ENCODE data around the gene UTP4. TPM values are rescaled to one million over a fixed set of nuclear protein-coding genes. Genes with fewer than 3 reads are reported as not detected.

UTP4 gene
- total RNA-seq, 1 donor from 2014 or later: 13.3 TPM

DNA sequence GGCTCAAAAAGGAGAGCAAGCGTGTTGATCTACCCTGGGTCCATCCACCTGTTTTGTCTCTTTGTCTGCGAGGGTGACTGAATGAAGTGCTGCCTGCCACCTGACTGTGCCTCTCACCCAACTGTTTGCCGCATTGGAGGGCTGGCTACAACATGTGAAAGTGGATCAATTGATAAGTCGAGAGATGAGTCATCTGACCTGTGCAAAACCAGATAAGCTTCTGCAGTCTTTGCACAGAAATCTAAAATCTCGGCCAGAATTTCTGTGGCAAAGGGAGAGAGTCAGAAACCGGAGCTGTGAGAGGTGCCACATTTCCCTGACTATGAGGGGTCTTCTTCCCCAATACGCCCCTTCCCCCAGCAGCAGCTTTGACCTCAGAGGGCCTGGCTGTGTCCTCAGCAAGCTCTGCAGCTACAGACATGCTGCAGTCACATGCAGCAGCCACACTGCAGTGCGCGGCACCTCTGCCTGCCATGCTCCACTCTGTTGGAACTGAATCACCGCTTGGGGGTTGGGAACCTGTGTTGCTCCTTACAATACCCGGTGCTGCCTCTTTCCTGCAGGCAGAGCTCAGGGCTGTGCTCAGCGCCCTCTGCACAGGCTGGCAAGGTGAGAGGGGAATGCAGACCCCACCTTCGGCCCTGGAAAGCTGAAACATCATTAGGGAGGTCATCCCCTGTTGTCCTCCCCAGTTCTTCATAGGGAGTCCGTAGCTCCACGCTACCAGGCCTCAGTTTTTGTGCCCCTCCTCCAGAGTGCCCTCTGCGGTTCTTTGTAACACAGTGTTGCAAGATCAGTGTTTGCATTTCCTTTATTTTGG is 43.1 kb upstream of the UTP4 start:
- Histone ChIP-seq H3K4me1 (peaks cover 13% of the 10 kb centered on the region), H3K4me2 (peak overlapping the region; percentile 54), H3F3A (ENCODE audit: low read depth) (peaks cover 11% of the 10 kb centered on the region), H4K20me1 (ENCODE audit: low read depth) (no peaks in the 10 kb centered on the region), H3K36me3 (no peaks in the 10 kb centered on the region), H3K9ac (no peak overlapping the region), H2AFZ (replicated peaks) (peak overlapping the region; percentile 89), H3K4me3 (no peak overlapping the region), H3K27ac (no peak overlapping the region), H3K79me2 (ENCODE audit: low read depth) (no peaks in the 10 kb centered on the region), H3K27me3 (no peaks in the 10 kb centered on the region), H3K9me3 (ENCODE audit: low read depth) (no peaks in the 10 kb centered on the region)
- H3K27me3 Mint-ChIP-seq (ENCODE audit: insufficient read depth, low read depth): peaks cover 4% of the 10 kb centered on the region
- peak; percentile 59 for DNase-seq (ENCODE audit: low spot score)
- peaks cover 18% of the 10 kb centered on the region for H3K4me1 Mint-ChIP-seq
- no peak for TF ChIP-seq EZH2 (IDR thresholded peaks at IDR 0.05)
- no peak for TF ChIP-seq EZH2phosphoT487 (IDR thresholded peaks at IDR 0.05)
- TF ChIP-seq, protein P1, sequence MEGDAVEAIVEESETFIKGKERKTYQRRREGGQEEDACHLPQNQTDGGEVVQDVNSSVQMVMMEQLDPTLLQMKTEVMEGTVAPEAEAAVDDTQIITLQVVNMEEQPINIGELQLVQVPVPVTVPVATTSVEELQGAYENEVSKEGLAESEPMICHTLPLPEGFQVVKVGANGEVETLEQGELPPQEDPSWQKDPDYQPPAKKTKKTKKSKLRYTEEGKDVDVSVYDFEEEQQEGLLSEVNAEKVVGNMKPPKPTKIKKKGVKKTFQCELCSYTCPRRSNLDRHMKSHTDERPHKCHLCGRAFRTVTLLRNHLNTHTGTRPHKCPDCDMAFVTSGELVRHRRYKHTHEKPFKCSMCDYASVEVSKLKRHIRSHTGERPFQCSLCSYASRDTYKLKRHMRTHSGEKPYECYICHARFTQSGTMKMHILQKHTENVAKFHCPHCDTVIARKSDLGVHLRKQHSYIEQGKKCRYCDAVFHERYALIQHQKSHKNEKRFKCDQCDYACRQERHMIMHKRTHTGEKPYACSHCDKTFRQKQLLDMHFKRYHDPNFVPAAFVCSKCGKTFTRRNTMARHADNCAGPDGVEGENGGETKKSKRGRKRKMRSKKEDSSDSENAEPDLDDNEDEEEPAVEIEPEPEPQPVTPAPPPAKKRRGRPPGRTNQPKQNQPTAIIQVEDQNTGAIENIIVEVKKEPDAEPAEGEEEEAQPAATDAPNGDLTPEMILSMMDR (IDR thresholded peaks at IDR 0.05): no peak
- no peaks in the 10 kb centered on the region for H3K9me3 Mint-ChIP-seq
- H3K27ac Mint-ChIP-seq: peak overlapping the region; percentile 81
- peaks cover 4% of the 10 kb centered on the region for H3K36me3 Mint-ChIP-seq
- no peak overlapping the region for H3K4me3 Mint-ChIP-seq

DNA sequence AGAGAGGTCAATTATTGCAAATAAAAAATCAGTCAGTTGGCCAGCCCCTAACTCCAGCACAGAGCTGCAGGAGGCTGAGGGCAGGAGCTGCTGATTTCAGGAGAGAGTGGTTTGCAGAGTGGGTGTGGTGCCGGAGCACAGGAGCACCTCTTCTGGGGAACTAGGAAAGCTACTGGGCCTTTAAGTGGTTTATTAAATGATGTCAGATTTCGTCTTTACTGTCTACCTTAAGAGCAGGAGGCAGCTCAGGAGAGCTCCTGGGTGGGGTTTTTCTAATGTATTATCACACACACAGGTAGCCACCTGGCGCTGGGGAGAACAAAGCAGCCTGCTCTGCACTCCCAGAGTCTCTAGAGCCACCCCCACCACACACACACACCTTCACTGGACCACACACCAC is 38.5 kb upstream of the UTP4 start:
- peaks cover 4% of the 10 kb centered on the region for H3K27me3 Mint-ChIP-seq (ENCODE audit: insufficient read depth, low read depth)
- TF ChIP-seq EZH2 (IDR thresholded peaks at IDR 0.05) (no peak), EZH2phosphoT487 (IDR thresholded peaks at IDR 0.05) (no peak)
- TF ChIP-seq, protein P1 (IDR thresholded peaks at IDR 0.05): no peak
- peaks cover 12% of the 10 kb centered on the region for H3K4me1 Mint-ChIP-seq
- DNase-seq (ENCODE audit: low spot score): no peak
- H2AFZ ChIP-seq (replicated peaks): no peak overlapping the region
- H3K4me2 ChIP-seq: no peak overlapping the region
- no peaks in the 10 kb centered on the region for H3K79me2 ChIP-seq (ENCODE audit: low read depth)
- no peaks in the 10 kb centered on the region for H4K20me1 ChIP-seq (ENCODE audit: low read depth)
- H3K27ac Mint-ChIP-seq: no peak overlapping the region
- no peak overlapping the region for H3K9ac ChIP-seq
- no peaks in the 10 kb centered on the region for H3K36me3 Mint-ChIP-seq
- no peaks in the 10 kb centered on the region for H3K9me3 ChIP-seq (ENCODE audit: low read depth)
- H3K9me3 Mint-ChIP-seq: no peaks in the 10 kb centered on the region
- no peaks in the 10 kb centered on the region for H3K27me3 ChIP-seq
- peaks cover 16% of the 10 kb centered on the region for H3F3A ChIP-seq (ENCODE audit: low read depth)
- H3K4me3 Mint-ChIP-seq: no peak overlapping the region
- H3K4me3 ChIP-seq: no peak overlapping the region
- no peaks in the 10 kb centered on the region for H3K36me3 ChIP-seq
- H3K4me1 ChIP-seq: peaks cover 10% of the 10 kb centered on the region
- no peak overlapping the region for H3K27ac ChIP-seq

DNA sequence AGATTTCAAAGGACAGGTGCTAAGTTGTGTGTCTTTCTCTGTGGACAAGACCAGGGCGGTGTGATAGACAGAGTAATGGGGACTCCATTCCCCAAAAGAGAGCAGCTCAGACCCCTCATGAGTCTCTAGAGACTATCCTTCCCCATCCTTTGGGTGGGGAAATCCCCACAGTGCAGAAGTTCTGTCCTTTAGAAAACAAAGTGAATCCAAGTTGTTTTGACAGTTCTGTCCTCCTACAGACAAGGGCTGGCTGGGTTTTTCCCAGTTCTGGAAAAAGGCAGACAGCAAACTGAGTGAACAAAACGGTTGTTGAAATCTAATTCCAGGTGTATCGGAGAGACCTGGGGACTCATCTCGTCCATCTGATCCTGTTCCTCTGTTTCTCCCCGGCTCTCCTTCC is 37.9 kb upstream of the UTP4 start:
- H3K4me2 ChIP-seq: no peak overlapping the region

More for the DNA sequence above, 37.9 kb upstream of the UTP4 start:
- Mint-ChIP-seq H3K4me1 (peaks cover 8% of the 10 kb centered on the region), H3K27ac (no peak overlapping the region), H3K36me3 (no peaks in the 10 kb centered on the region), H3K4me3 (no peak overlapping the region), H3K9me3 (no peaks in the 10 kb centered on the region), H3K27me3 (ENCODE audit: insufficient read depth, low read depth) (peaks cover 4% of the 10 kb centered on the region)
- DNase-seq (ENCODE audit: low spot score): no peak
- no peaks in the 10 kb centered on the region for H3K79me2 ChIP-seq (ENCODE audit: low read depth)
- peaks cover 5% of the 10 kb centered on the region for H3K4me1 ChIP-seq
- no peak overlapping the region for H2AFZ ChIP-seq (replicated peaks)
- H3K27me3 ChIP-seq: no peaks in the 10 kb centered on the region
- no peak overlapping the region for H3K27ac ChIP-seq
- H3F3A ChIP-seq (ENCODE audit: low read depth): peaks cover 13% of the 10 kb centered on the region
- H3K9me3 ChIP-seq (ENCODE audit: low read depth): no peaks in the 10 kb centered on the region
- TF ChIP-seq EZH2phosphoT487 (IDR thresholded peaks at IDR 0.05): no peak
- TF ChIP-seq, protein P1 (IDR thresholded peaks at IDR 0.05): no peak
- no peak for TF ChIP-seq EZH2 (IDR thresholded peaks at IDR 0.05)
- H3K36me3 ChIP-seq: no peaks in the 10 kb centered on the region
- no peak overlapping the region for H3K9ac ChIP-seq
- H4K20me1 ChIP-seq (ENCODE audit: low read depth): no peaks in the 10 kb centered on the region
- no peak overlapping the region for H3K4me3 ChIP-seq
